PC-3 (cell line): Measurements from ENCODE around the gene MARF1.

ENCODE experiments used
- EZH2 ChIP-seq: fragments of 300-600 bp; sonication (generic); IDR thresholded peaks from one replicate; pipeline ENCODE4 v1.6.1; 2017; ENCODE audit warnings: antibody characterized with exemption, mild to moderate bottlenecking, low read length; ENCODE audit not compliant: unreplicated experiment
- TF ChIP-seq, protein P1 (sequence below): fragments of 300-600 bp; sonication (generic); conservative IDR thresholded peaks from 2 replicates; pipeline ENCODE4 v1.5.1; 2017; ENCODE audit warnings: antibody characterized with exemption, low read depth, mild to moderate bottlenecking, low read length

DNA sequence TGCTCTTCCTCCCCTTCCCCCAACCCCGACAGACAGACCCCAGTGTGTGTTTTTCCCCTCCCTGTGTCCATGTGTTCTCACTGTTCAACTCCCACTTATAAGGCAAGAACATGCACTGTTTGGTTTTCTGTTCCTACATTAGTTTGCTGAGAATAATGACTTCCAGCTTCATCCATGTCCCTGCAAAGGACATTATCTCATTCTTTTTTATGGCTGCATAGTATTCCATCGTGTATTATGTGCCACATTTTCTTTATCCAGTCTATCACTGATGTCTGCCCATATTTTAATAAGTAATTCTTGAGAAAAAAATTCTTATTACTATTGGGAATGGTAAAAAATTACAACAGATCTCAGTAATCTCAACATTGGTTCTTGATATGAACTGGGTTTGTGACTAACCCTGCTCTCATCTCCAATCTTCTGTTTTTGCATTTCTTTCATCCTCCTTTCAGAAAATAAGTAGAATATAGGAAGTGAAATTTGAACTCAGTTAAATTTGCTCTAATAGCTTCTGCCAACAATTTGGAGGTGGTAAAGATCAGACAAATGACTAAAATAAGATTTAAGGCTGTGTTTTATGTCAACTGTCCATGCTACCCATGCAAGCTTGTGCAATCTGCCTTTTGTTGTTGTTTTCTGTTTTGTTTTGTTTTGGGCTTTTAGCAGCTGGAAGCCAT is 11.1 kb downstream of the MARF1 start:
- TF ChIP-seq EZH2 = no peak
- TF ChIP-seq, protein P1, sequence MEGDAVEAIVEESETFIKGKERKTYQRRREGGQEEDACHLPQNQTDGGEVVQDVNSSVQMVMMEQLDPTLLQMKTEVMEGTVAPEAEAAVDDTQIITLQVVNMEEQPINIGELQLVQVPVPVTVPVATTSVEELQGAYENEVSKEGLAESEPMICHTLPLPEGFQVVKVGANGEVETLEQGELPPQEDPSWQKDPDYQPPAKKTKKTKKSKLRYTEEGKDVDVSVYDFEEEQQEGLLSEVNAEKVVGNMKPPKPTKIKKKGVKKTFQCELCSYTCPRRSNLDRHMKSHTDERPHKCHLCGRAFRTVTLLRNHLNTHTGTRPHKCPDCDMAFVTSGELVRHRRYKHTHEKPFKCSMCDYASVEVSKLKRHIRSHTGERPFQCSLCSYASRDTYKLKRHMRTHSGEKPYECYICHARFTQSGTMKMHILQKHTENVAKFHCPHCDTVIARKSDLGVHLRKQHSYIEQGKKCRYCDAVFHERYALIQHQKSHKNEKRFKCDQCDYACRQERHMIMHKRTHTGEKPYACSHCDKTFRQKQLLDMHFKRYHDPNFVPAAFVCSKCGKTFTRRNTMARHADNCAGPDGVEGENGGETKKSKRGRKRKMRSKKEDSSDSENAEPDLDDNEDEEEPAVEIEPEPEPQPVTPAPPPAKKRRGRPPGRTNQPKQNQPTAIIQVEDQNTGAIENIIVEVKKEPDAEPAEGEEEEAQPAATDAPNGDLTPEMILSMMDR = no peak
